A673 (cell line): ENCODE data around the gene PPARGC1A.

Experiments used
- EZH2 ChIP-seq: fragments of 200-600 bp; sonication (generic); IDR thresholded peaks from 2 replicates; pipeline ENCODE4 v1.6.1; 2017; ENCODE audit warnings: borderline replicate concordance, low read depth, mild to moderate bottlenecking, mixed read lengths, antibody characterized with exemption, low read length; ENCODE audit not compliant: poor library complexity, severe bottlenecking
- TF ChIP-seq, protein P1 (sequence below): fragments of 300-800, 200-600 bp; sonication (generic); conservative IDR thresholded peaks from 2 replicates; pipeline ENCODE4 v1.5.1; 2017; ENCODE audit warnings: low read depth, mild to moderate bottlenecking, antibody characterized with exemption, low read length, moderate library complexity, mixed read lengths

DNA sequence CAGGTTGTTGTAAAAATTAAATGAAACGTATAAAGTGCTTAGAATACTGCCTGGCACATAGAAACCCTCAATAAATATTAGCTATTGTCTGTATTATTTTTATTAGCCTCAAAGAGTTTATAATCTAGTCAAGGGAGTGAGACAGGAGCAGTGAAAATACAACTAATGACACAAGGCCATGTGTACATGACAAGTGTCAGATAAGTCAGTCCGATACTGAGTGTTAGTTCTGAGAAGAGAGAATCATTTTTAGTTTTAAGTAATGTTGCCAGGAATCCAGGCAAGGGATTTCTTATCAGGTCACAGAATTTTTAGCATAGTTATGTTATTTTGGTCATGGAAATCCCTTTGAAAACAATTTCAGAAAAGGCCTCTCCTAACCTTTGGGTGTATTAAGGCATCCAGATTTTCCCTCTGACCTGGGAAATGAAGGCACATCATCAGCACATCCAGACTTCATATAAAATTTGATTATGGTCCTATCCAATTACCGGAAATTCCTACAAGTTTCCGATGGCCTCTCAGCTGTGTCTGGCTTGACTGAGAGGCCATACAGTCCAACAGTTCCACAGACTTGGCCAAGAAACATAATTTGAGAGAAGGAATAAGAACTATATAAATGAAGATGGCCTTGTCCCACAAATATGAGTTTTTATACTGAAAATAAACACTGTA, 35.7 kb downstream of the PPARGC1A start:
- TF ChIP-seq, protein P1, sequence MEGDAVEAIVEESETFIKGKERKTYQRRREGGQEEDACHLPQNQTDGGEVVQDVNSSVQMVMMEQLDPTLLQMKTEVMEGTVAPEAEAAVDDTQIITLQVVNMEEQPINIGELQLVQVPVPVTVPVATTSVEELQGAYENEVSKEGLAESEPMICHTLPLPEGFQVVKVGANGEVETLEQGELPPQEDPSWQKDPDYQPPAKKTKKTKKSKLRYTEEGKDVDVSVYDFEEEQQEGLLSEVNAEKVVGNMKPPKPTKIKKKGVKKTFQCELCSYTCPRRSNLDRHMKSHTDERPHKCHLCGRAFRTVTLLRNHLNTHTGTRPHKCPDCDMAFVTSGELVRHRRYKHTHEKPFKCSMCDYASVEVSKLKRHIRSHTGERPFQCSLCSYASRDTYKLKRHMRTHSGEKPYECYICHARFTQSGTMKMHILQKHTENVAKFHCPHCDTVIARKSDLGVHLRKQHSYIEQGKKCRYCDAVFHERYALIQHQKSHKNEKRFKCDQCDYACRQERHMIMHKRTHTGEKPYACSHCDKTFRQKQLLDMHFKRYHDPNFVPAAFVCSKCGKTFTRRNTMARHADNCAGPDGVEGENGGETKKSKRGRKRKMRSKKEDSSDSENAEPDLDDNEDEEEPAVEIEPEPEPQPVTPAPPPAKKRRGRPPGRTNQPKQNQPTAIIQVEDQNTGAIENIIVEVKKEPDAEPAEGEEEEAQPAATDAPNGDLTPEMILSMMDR, result no peak
- no peak for TF ChIP-seq EZH2
